ENCODE data around the gene PGK1. TPM values are rescaled to one million over a fixed set of nuclear protein-coding genes. Genes with fewer than 3 reads are reported as not detected.
"Not testable (repeated sequence)": the region's sequence is repeated elsewhere in the genome, so short reads cannot be mapped to it uniquely, and the experiment has no call there.

PGK1 gene
- total RNA-seq, 1 donor from 2014 or later, result 317 TPM

GRCh38 chrX:78116365-78116764, 12.3 kb downstream of the PGK1 start:
- no peak for DNase-seq (ENCODE audit: low spot score)

DNA sequence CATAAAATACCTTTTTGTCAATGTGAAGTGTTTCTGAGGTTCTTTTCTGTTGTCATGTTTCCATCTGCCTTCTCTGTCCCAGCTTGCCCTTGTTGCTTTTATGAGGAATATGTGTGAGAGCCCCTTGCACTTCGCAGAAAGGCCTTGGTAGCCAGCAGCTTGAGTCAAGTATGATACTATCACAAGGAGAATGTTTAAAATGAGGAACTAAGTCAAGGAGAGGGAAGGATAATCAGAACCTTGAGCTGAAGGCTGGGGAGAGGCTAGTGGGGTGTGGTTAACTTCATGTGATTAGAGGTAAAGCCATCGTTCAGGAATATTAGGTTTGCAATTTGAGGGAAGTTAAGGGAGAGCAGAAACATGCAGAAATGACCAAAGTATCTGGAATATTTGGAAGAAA, 12.7 kb downstream of the PGK1 start:
- DNase-seq (ENCODE audit: low spot score), result no peak

GRCh38 chrX:78118628-78119027, 14.6 kb downstream of the PGK1 start:
- no peak for DNase-seq (ENCODE audit: low spot score)

DNA sequence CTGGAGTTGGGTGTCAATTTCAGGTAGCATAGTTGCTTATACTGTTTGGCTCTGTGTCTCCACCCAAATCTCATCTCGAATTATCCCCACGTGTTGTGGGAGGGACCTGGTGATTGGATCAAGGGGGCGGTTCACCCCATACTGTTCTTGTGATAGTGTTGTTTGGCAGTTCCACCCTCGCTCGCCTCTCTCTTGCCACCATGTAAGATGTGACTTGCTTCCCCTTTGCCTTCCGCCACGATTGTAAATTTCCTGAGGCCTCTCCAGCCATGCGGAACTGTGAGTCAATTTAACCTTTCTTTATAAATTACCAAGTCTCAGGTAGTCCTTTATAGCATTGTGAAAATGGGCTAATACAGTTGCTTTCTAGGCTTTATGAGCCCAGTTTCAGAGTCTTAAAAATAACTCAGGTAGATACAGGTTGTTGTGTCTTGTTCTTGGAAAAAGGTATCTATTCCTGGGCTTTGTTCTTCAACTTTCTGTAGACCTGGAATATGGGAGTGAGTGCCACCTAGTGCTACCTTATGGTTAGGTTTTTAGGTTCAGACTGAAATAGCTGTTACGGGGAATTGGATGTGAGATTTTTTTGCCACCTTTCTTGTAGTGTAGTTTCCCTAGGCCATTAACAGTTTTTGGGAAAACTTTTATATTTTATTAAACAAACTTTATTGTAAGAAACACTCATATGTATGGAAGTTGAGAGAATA, 15.6 kb downstream of the PGK1 start:
- no peak for DNase-seq (ENCODE audit: low spot score)

- DNase-seq (ENCODE audit: low spot score), result no peak
These were observed 19.1 kb downstream of the PGK1 start for GRCh38 chrX:78123190-78123589.

GRCh38 chrX:78124307-78124706, 20.3 kb downstream of the PGK1 start:
- no peak for DNase-seq (ENCODE audit: low spot score)

GRCh38 chrX:78125148-78125547, 21.1 kb downstream of the PGK1 start:
- DNase-seq (ENCODE audit: low spot score), result no peak

GRCh38 chrX:78125781-78126180, 21.7 kb downstream of the PGK1 start:
- not testable (repeated sequence) for DNase-seq (ENCODE audit: low spot score)

GRCh38 chrX:78129714-78130113, 25.7 kb downstream of the PGK1 start:
- no peak for DNase-seq (ENCODE audit: low spot score)

GRCh38 chrX:78130396-78130795, 26.3 kb downstream of the PGK1 start:
- no peak for DNase-seq (ENCODE audit: low spot score)

DNA sequence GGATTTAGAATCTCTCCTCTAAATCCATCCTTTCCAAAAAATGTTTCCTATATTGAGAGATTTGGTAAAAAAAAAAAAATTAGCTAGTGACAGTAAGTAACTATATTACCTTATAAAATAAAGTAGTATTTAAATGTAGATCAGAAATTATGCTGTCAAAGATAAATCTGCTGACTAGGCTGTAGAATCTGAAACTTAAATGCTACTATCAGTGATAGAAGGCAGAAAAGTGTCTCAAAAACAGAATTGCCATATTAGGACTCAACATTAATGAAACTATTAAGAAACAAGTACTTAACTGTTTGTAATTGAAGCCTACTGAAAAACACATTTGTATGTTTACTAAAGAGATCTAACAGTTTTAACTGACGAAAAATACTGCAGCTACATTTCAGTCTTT, 27.1 kb downstream of the PGK1 start:
- no peak for DNase-seq (ENCODE audit: low spot score)

GRCh38 chrX:78133238-78133960, 29.4 kb downstream of the PGK1 start:
- no peak for DNase-seq (ENCODE audit: low spot score)

- DNase-seq (ENCODE audit: low spot score), result peak; percentile 85
These were observed 35.4 kb downstream of the PGK1 start, which contains the start of gene TAF9B for GRCh38 chrX:78139160-78140123. TAF9B (minus strand) TSS chrX:78139650; CDS start chrX:78139611, 39 bp downstream.

GRCh38 chrX:78140206-78140605, 36.2 kb downstream of the PGK1 start:
- DNase-seq (ENCODE audit: low spot score), result no peak

- DNase-seq (ENCODE audit: low spot score), result not testable (repeated sequence)
These were observed 43.0 kb downstream of the PGK1 start for GRCh38 chrX:78147002-78147540.

DNA sequence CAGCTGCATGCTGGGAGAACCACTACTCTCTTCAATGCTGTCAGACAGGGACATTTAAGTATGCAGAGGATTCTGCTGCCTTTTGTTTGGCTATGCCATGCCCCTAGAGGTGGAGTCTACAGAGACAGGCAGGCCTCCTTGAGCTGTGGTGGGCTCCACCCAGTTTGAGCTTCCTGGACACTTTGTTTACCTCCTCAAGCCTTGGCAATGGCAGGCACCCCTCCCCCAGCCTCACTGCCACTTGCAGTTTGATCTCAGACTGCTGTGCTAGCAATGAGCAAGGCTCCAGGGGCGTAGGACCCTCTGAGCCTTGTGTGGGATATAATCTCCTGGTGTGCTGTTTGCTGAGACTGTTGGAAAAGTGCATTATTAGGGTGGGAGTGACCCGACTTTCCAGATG, 53.3 kb downstream of the PGK1 start:
- DNase-seq (ENCODE audit: low spot score), result not testable (repeated sequence)

DNA sequence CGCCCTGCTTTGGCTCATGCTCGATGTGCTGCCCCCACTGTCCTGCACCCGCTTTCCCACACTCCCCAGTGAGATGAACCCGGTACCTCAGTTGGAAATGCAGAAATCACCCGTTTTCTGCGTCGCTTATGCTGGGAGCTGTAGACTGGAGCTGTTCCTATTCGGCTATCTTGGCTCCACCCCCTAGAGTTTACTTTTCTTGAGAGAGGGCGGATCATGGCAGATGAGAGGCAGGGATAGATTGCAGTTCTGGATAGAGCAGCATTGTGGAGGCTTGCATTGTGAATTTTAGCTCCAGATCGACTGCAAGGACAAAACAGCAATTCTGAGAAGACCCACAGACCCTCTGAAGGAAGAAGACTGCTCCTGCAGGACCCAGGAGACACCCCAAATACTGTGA, 53.8 kb downstream of the PGK1 start:
- not testable (repeated sequence) for DNase-seq (ENCODE audit: low spot score)

- not testable (repeated sequence) for DNase-seq (ENCODE audit: low spot score)
These were observed 56.7 kb downstream of the PGK1 start for GRCh38 chrX:78160711-78161110.

- not testable (repeated sequence) for DNase-seq (ENCODE audit: low spot score)
These were observed 59.1 kb downstream of the PGK1 start for GRCh38 chrX:78163175-78163574.

DNA sequence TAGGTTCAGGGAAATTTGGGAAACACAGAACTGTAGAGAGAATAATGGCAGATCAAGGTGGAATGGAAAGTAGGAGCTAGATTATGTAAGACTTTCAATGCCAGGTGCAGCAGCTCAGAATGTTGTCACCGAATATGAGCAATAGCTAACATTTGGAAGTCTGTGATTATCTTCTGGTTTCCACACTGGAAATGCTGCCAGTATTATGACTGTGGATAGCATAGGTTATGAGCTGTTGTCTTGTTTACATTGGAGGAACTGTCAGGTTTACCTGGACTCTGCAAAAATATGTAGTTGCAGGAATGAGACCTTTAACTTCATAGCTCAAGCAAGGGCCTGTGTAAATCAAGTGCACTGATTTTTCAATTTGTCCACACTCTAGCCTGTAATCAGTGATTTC, 61.4 kb downstream of the PGK1 start:
- no peak for DNase-seq (ENCODE audit: low spot score)

DNA sequence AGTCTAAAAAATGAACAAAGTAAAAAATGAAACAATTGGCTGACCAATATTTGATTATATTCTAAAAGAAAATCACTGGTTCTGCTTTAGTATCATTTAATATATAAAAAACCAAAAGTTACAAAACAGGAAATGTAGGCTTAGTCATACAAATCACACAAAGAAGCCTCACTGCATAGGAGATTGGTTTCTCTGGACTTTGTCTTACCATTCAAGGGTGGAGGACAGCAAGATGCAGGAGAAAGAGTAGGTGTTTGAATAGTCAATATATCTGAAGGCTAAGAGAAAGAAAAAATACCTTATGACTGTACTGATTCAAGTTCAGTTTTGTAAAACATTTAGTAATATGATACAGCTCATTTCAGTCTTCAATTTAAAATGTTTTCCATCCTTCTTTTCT, 64.0 kb downstream of the PGK1 start:
- no peak for DNase-seq (ENCODE audit: low spot score)

All from mucosa of gallbladder (tissue), 1 donor.